NCI-H446 (cell line): ENCODE data around the gene CYTIP.
"Not testable (repeated sequence)": the region's sequence is repeated elsewhere in the genome, so short reads cannot be mapped to it uniquely, and the experiment has no call there.

Experiments
- DNase-seq, 2 experiments: peaks; one replicate each; lab custom pipeline; 2025; lab: John Stamatoyannopoulos, UW

Gene CYTIP

DNA sequence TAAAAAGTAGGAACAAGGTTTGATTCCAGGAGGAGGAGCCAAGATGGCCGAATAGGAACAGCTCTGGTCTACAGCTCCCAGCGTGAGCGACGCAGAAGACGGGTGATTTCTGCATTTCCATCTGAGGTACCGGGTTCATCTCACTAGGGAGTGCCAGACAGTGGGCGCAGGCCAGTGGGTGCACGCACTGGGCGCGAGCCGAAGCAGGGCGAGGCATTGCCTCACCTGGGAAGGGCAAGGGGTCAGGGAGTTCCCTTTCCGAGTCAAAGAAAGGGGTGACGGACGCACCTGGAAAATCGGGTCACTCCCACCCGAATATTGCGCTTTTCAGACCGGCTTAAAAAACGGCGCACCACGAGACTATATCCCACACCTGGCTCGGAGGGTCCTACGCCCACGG, 75.4 kb downstream of the CYTIP start:
- DNase-seq: not testable (repeated sequence)

- no peak for DNase-seq
Measured at GRCh38 chr2:157367704-157368103, 76.2 kb downstream of the CYTIP start.
